Measurements from ENCODE around the gene NAV1.

DNA sequence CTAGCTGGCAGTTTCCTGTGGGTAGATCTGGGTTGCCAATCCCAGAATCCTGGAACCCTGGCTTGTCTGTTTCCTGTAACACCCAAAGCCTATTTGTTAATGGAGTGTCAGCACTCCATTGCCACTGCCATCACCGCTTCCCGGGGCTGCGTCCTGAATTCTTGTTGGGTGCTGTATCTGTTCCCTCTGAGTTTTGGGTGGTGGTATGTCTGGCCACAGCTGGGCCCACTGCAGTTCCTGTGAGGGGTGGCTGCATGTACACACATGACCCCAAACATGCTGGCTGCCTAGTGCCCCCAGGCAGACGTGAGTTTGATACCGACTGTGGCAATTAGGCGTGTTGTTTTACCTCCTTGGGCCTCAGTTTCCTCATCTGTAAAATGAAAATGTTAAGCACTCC lies 29.3 kb downstream of the NAV1 start:
- TF ChIP-seq CTCF (IDR thresholded peaks at IDR 0.05) (no peak), EP300 (IDR thresholded peaks at IDR 0.05; ENCODE audit: low read depth) (no peak), POLR2A (IDR thresholded peaks at IDR 0.05) (no peak), POLR2AphosphoS5 (IDR thresholded peaks at IDR 0.05) (no peak)
